Measurements from ENCODE around the gene NPEPPS.

GRCh38 chr17:47649153-47649971, 118.5 kb downstream of the NPEPPS start, which contains the start of gene KPNB1:
- TF ChIP-seq, protein P1, sequence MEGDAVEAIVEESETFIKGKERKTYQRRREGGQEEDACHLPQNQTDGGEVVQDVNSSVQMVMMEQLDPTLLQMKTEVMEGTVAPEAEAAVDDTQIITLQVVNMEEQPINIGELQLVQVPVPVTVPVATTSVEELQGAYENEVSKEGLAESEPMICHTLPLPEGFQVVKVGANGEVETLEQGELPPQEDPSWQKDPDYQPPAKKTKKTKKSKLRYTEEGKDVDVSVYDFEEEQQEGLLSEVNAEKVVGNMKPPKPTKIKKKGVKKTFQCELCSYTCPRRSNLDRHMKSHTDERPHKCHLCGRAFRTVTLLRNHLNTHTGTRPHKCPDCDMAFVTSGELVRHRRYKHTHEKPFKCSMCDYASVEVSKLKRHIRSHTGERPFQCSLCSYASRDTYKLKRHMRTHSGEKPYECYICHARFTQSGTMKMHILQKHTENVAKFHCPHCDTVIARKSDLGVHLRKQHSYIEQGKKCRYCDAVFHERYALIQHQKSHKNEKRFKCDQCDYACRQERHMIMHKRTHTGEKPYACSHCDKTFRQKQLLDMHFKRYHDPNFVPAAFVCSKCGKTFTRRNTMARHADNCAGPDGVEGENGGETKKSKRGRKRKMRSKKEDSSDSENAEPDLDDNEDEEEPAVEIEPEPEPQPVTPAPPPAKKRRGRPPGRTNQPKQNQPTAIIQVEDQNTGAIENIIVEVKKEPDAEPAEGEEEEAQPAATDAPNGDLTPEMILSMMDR (conservative IDR thresholded peaks at IDR 0.05 in 1 of 2, IDR thresholded peaks at IDR 0.05 in 1 of 2; ENCODE audit: low read depth in 1 of 2, low read length in 2 of 2) = no peak
- peak; percentile 25 for TF ChIP-seq EZH2 (IDR thresholded peaks at IDR 0.05; ENCODE audit: low read length, missing control alignments)

Data from fibroblast of lung (primary cell).